ENCODE data around the gene DSG2.

DSG2 gene

DNA sequence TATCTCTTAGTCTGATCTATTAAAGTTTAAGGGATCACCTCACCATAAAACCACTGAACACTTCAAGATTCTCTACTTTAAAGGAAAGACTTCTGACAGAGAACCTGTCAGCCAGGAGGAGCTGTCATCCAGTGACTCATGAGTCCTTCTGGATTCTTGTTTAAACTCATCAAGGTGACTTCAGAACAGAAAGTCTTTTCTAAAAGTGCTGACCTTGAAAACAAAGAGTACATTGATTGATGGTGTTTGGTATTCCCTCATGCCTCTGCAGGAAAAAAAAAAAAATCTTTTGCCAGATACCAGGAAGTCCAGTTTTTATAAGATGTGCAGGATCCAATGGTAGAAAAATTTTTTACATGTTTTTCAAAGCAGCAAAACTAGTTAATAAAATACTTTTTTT, 12.3 kb downstream of the DSG2 start:
- no peak overlapping the region for H3K27ac ChIP-seq
- TF ChIP-seq, protein P1, sequence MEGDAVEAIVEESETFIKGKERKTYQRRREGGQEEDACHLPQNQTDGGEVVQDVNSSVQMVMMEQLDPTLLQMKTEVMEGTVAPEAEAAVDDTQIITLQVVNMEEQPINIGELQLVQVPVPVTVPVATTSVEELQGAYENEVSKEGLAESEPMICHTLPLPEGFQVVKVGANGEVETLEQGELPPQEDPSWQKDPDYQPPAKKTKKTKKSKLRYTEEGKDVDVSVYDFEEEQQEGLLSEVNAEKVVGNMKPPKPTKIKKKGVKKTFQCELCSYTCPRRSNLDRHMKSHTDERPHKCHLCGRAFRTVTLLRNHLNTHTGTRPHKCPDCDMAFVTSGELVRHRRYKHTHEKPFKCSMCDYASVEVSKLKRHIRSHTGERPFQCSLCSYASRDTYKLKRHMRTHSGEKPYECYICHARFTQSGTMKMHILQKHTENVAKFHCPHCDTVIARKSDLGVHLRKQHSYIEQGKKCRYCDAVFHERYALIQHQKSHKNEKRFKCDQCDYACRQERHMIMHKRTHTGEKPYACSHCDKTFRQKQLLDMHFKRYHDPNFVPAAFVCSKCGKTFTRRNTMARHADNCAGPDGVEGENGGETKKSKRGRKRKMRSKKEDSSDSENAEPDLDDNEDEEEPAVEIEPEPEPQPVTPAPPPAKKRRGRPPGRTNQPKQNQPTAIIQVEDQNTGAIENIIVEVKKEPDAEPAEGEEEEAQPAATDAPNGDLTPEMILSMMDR (IDR thresholded peaks at IDR 0.05; ENCODE audit: low read depth, low read length): no peak
- H3K9me3 ChIP-seq (ENCODE audit: severe bottlenecking): no peaks in the 10 kb centered on the region
- no peaks in the 10 kb centered on the region for H3K27me3 ChIP-seq (ENCODE audit: insufficient read depth, low read depth, severe bottlenecking)
- H3K36me3 ChIP-seq: no peaks in the 10 kb centered on the region
- no peak for DNase-seq
- H3K4me3 ChIP-seq (ENCODE audit: low read depth, low read length): no peak overlapping the region

DNA sequence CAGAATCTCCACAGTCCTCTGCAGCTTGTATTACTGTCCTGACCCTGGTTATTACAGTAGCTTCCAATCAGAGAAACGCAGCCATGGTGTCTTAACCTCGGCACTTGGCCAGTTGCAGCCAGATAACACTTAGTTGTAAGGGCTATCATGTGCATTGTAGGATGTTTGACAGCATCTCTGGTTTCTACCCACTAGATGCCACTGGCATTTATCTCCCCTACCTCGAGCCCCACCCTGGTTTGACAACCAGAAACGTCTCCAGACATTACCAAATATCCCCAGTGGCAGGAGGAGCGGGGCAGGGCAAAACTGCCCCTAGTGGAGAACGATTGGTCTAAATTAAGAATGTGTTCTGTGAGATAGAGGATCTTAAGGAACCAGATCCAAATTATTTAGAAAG, 13.1 kb downstream of the DSG2 start:
- no peaks in the 10 kb centered on the region for H3K9me3 ChIP-seq (ENCODE audit: severe bottlenecking)
- H3K27ac ChIP-seq: no peak overlapping the region
- H3K4me3 ChIP-seq (ENCODE audit: low read depth, low read length): no peak overlapping the region
- H3K36me3 ChIP-seq: no peaks in the 10 kb centered on the region
- TF ChIP-seq, protein P1 (IDR thresholded peaks at IDR 0.05; ENCODE audit: low read depth, low read length): no peak
- no peaks in the 10 kb centered on the region for H3K27me3 ChIP-seq (ENCODE audit: insufficient read depth, low read depth, severe bottlenecking)
- DNase-seq: no peak

DNA sequence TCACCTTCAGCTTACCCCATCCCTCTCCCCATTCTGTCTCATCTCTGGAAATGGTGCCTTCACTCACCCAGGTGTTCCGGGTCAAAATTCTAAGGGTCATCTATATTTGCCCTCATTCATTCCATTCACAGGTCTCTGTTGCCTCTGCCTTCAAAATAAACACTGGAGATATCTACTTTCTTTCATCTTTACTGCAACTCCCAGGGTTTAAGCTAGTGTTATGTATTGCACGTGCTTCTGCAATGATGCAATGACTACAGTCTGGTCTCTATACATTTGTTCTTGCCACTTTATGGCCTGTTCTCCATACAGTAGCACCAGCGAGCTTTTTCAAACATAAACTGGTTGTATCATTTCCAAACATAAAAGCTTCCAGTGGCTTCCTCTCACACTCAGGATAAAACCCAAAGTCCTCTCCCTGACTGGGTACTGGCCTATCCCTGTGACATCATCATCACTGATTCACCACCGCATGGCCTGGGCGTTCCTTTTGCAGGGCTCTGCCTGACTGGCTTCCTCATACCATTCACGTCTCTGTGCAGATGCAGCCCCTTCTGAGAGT, 14.3 kb downstream of the DSG2 start:
- DNase-seq: no peak
- TF ChIP-seq, protein P1 (IDR thresholded peaks at IDR 0.05; ENCODE audit: low read depth, low read length): no peak
- H3K27ac ChIP-seq: no peak overlapping the region

DNA sequence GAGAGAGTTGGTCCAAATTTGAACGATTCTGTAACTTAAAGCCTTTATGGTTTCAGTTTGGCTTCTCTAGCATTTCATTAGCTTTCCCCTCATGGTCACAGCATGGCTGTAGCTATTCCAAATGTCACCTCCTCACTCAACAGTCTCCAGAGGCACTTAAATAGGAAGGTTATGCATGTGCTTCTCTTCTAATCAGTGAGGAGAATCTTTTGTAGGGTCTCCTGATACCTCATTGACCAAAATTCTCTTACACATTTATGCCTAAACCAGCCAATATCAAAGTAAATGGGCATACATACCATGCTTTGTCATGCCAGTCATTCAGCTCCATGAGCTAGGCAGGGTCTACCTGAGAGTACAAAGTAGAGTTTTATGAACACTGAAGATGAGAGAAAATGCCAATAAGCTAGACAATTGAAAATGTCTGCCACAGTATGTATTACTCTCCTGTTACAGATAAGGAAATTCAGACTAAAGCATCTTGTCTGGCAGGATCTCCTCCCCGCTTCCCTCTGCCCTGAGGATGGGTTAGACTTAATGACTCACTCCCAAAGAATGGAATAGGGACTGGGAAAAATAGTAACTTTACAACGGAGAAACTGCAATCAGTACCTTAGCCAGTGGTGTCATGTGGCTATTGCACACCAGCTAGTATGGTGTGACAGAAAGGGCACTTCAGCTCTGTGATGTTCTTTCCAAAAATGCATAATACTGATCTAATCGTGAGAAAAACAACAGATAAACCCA, 15.4 kb downstream of the DSG2 start:
- Histone ChIP-seq H3K27ac (no peak overlapping the region), H3K9me3 (ENCODE audit: severe bottlenecking) (no peaks in the 10 kb centered on the region), H3K4me3 (ENCODE audit: low read depth, low read length) (no peak overlapping the region), H3K36me3 (no peaks in the 10 kb centered on the region), H3K27me3 (ENCODE audit: insufficient read depth, low read depth, severe bottlenecking) (no peaks in the 10 kb centered on the region)
- TF ChIP-seq, protein P1 (IDR thresholded peaks at IDR 0.05; ENCODE audit: low read depth, low read length): no peak
- DNase-seq: no peak

More for the DNA sequence above, 14.3 kb downstream of the DSG2 start:
- Histone ChIP-seq H3K36me3 (no peaks in the 10 kb centered on the region), H3K9me3 (ENCODE audit: severe bottlenecking) (no peaks in the 10 kb centered on the region), H3K4me3 (ENCODE audit: low read depth, low read length) (no peak overlapping the region), H3K27me3 (ENCODE audit: insufficient read depth, low read depth, severe bottlenecking) (no peaks in the 10 kb centered on the region)

DNA sequence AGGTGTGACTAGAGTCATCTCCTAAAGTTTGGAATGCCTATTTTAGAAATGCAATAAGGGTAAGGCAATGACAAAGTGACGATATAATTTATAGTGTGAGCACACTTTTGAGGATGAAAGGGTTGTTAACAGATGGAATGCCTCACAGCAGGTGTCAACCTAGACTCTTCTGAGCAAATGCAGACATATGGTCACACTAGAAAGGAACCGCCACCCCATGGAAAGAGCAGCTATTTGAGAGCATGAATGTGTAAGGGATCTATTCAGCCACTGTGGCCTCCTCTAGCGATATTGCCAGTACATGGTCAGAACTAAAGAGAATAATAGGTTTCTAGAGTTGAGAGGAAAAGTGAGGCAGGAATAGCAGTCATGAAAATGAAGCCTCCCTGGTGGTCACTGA, 18.5 kb downstream of the DSG2 start:
- H3K27me3 ChIP-seq (ENCODE audit: insufficient read depth, low read depth, severe bottlenecking): no peaks in the 10 kb centered on the region
- H3K9me3 ChIP-seq (ENCODE audit: severe bottlenecking): no peaks in the 10 kb centered on the region
- H3K4me3 ChIP-seq (ENCODE audit: low read depth, low read length): no peak overlapping the region
- TF ChIP-seq, protein P1 (IDR thresholded peaks at IDR 0.05; ENCODE audit: low read depth, low read length): no peak
- no peak overlapping the region for H3K27ac ChIP-seq
- peaks cover 10% of the 10 kb centered on the region for H3K36me3 ChIP-seq
- no peak for DNase-seq

All from WERI-Rb-1 (cell line).